Measurements from ENCODE around the gene PCDHA11. TPM values are rescaled to one million over a fixed set of nuclear protein-coding genes. Genes with fewer than 3 reads are reported as not detected.
A peak's percentile ranks its signal among the peaks of the same experiment; 100 is the strongest.
"Not testable (repeated sequence)": the region's sequence is repeated elsewhere in the genome, so short reads cannot be mapped to it uniquely, and the experiment has no call there.

The PCDHA11 gene
- total and polyA plus RNA-seq, 8 donors = 0.34 to 1.6 (median 0.96) TPM

GRCh38 chr5:140835622-140836510 is 32.9 kb upstream of the PCDHA11 start:
- TF ChIP-seq CTCF (IDR thresholded peaks at IDR 0.05) = no peak
- intact Hi-C loops (cut with DNase I) = no loop called here
- 32 to 37% methylated on average over 103 of the region's 103 CpGs for WGBS, 2 donors
- no peaks in the 10 kb centered on the region for H3K4me1 ChIP-seq
- no peak overlapping the region for H3K4me3 ChIP-seq
- no peak overlapping the region for H3K27ac ChIP-seq
- peaks cover 0 to 3% (median 0%) of the 10 kb centered on the region in 4 donors for H3K9me3 ChIP-seq
- FAIRE-seq = no peak
- ATAC-seq = no peak
- no peaks in the 10 kb centered on the region for H3K27me3 ChIP-seq
- no peaks in the 10 kb centered on the region for H3K36me3 ChIP-seq
- DNase-seq = peak in 1 of 6 donors; percentile 53

- ATAC-seq (peak in 1 of 4 donors; percentile 81), DNase-seq (no peak), FAIRE-seq (no peak)
- H3K4me1 ChIP-seq = no peaks in the 10 kb centered on the region
- 14 to 19% methylated on average over 44 to 47 of the region's 47 CpGs for WGBS, 2 donors
- no peaks in the 10 kb centered on the region for H3K36me3 ChIP-seq
- H3K27ac ChIP-seq = no peak within 1 kb of the TSS
- no peaks in the 10 kb centered on the region for H3K27me3 ChIP-seq
- intact Hi-C loops (cut with DNase I) = no loop called here
- H3K4me3 ChIP-seq = no peak within 1 kb of the TSS
- no peaks in the 10 kb centered on the region for H3K9me3 ChIP-seq
- TF ChIP-seq CTCF (IDR thresholded peaks at IDR 0.05) = no peak
Observed at GRCh38 chr5:140840978-140841962, 27.5 kb upstream of the PCDHA11 start, which contains the start of gene PCDHA8. PCDHA8 (plus strand) TSS chr5:140841187; CDS start chr5:140841322, 135 bp downstream.

- no peak for TF ChIP-seq CTCF (IDR thresholded peaks at IDR 0.05)
- DNase-seq (no peak), FAIRE-seq (no peak), ATAC-seq (no peak)
- H3K27me3 ChIP-seq = no peaks in the 10 kb centered on the region
- no peaks in the 10 kb centered on the region for H3K36me3 ChIP-seq
- 35% methylated on average over 87 of the region's 87 CpGs; no CpG with 5 or more reads in 1 of the 2 donors for WGBS, 2 donors
- H3K4me1 ChIP-seq = no peaks in the 10 kb centered on the region
- H3K4me3 ChIP-seq = no peak overlapping the region
- no peaks in the 10 kb centered on the region for H3K9me3 ChIP-seq
- intact Hi-C loops (cut with DNase I) = no loop called here
- H3K27ac ChIP-seq = no peak overlapping the region
Observed at GRCh38 chr5:140842798-140843733, 25.7 kb upstream of the PCDHA11 start.

- FAIRE-seq; H3K4me3 ChIP-seq; intact Hi-C loops (cut with DNase I); H3K27me3 ChIP-seq; H3K27ac ChIP-seq; H3K4me1 ChIP-seq; H3K36me3 ChIP-seq; ATAC-seq; H3K9me3 ChIP-seq: not testable (repeated sequence)
- peak in 1 of 6 donors; percentile 43 for DNase-seq
- WGBS, 2 donors = 14% methylated on average over 46 of the region's 48 CpGs; no CpG with 5 or more reads in 1 of the 2 donors
Observed at GRCh38 chr5:140848139-140849102, 20.3 kb upstream of the PCDHA11 start, which contains the start of gene PCDHA9. PCDHA9 (plus strand) TSS chr5:140848382; CDS start chr5:140848496, 114 bp downstream.

- H3K4me3 ChIP-seq; FAIRE-seq; H3K27ac ChIP-seq; intact Hi-C loops (cut with DNase I); H3K9me3 ChIP-seq; H3K4me1 ChIP-seq; H3K27me3 ChIP-seq; H3K36me3 ChIP-seq; ATAC-seq: not testable (repeated sequence)
- 33% methylated on average over 101 of the region's 101 CpGs; no CpG with 5 or more reads in 1 of the 2 donors for WGBS, 2 donors
- DNase-seq = peak in 1 of 6 donors; percentile 44
Observed at GRCh38 chr5:140849831-140850634, 18.7 kb upstream of the PCDHA11 start.

Data from pancreas (tissue), 10 donors.